PC-9 (cell line): ENCODE data around the gene HSPA2. TPM values are rescaled to one million over a fixed set of nuclear protein-coding genes. Genes with fewer than 3 reads are reported as not detected.
A peak's percentile ranks its signal among the peaks of the same experiment; 100 is the strongest.

Source experiments
- BruUV-seq: library from RNA; stranded (reverse); fragments of 400-500 nt; replicated peaks from 2 replicates; lab custom pipeline; 2021; lab: Mats Ljungman, UMichigan
- CTCF ChIA-PET: fragments of 300-600 bp; sonication (Branson Sonifier 250); formaldehyde crosslinking; loops from one replicate; lab custom pipeline; 2022; ENCODE audit warnings: antibody characterized with exemption; lab: Charles Lee
- POLR2A ChIA-PET: fragments of 300-600 bp; sonication (Branson Sonifier 250); formaldehyde crosslinking; loops from one replicate; lab custom pipeline; 2022; ENCODE audit warnings: antibody characterized with exemption; ENCODE audit not compliant: unreplicated experiment; lab: Charles Lee
- DNase-seq, 2 experiments: peaks; one replicate each; pipeline versions ENCODE4 v3.0.0 to v3.0.0-alpha.2; 2015 to 2022; ENCODE audit warnings: mixed read lengths in 1 of 2
- H2AFZ ChIP-seq: fragments of 200-600 bp; sonication (generic); 2 replicates; pipeline ENCODE4 v1.8.1; 2017; ENCODE audit warnings: antibody characterized with exemption
- H3F3A ChIP-seq: fragments of 200-600 bp; sonication (generic); 2 replicates; pipeline ENCODE4 v1.8.1; 2017; ENCODE audit warnings: antibody characterized with exemption, mild to moderate bottlenecking, low read depth; ENCODE audit not compliant: insufficient read depth
- H3K27ac ChIP-seq: fragments of 200-600 bp; sonication (generic); 2 replicates; pipeline ENCODE4 v1.6.1; 2016; ENCODE audit warnings: mixed run types
- H3K27me3 ChIP-seq: fragments of 200-600 bp; sonication (generic); 2 replicates; pipeline ENCODE4 v1.6.1; 2016; ENCODE audit warnings: low read depth, mixed run types; ENCODE audit not compliant: insufficient read depth
- H3K36me3 ChIP-seq: fragments of 200-600 bp; sonication (generic); 2 replicates; pipeline ENCODE4 v1.6.1; 2016; ENCODE audit warnings: low read depth, mixed run types
- H3K4me1 ChIP-seq: fragments of 200-600 bp; sonication (generic); replicated peaks from 2 replicates; pipeline ENCODE4 v1.6.1; 2016; ENCODE audit warnings: mixed run types; ENCODE audit not compliant: insufficient read depth
- H3K4me2 ChIP-seq: fragments of 200-600 bp; sonication (generic); 2 replicates; pipeline ENCODE4 v1.6.1; 2017; ENCODE audit warnings: mixed run types
- H3K4me3 ChIP-seq: fragments of 200-600 bp; sonication (generic); 2 replicates; pipeline ENCODE4 v1.6.1; 2016; ENCODE audit warnings: mixed run types
- H3K79me2 ChIP-seq: fragments of 200-600 bp; sonication (generic); 2 replicates; pipeline ENCODE4 v1.6.1; 2017; ENCODE audit warnings: low read depth, mixed run types
- H3K9me2 ChIP-seq: fragments of 200-600 bp; sonication (generic); 2 replicates; pipeline ENCODE4 v1.8.1; 2017; ENCODE audit warnings: mild to moderate bottlenecking; ENCODE audit not compliant: insufficient read depth
- H3K9me3 ChIP-seq: fragments of 200-600 bp; sonication (generic); 2 replicates; pipeline ENCODE4 v1.8.1; 2016; ENCODE audit warnings: low read depth; ENCODE audit not compliant: insufficient read depth
- H4K20me1 ChIP-seq: fragments of 200-600 bp; sonication (generic); 2 replicates; pipeline ENCODE4 v1.8.1; 2017; ENCODE audit not compliant: insufficient read depth
- CTCF ChIP-seq: fragments of 200-600 bp; sonication (generic); conservative IDR thresholded peaks from 2 replicates; pipeline ENCODE4 v1.6.1; 2017; ENCODE audit warnings: mixed run types, antibody characterized with exemption, mild to moderate bottlenecking, moderate library complexity
- EZH2 ChIP-seq: fragments of 200-600 bp; sonication (generic); IDR thresholded peaks from 2 replicates; pipeline ENCODE4 v1.8.0; 2017; ENCODE audit warnings: antibody characterized with exemption, low read depth
- intact Hi-C: fragments of 100-400 bp; cut with micrococcal nuclease; formaldehyde crosslinking; loops from one replicate; pipeline ENCODE4 v1.10.0; 2022; ENCODE audit not compliant: unreplicated experiment
- total RNA-seq: library from RNA; stranded (reverse); gene quantifications from 2 replicates; pipeline ENCODE4 v1.2.3, GENCODE V29; 2021

HSPA2 gene
- total RNA-seq, 1 experiment from 2014 or later: 11.0 TPM

GRCh38 chr14:64507376-64508156, 33.0 kb upstream of the HSPA2 start:
- 0 out of 2 replicates have a peak, but pooled peaks cover 8% of the 10 kb centered on the region for H3K36me3 ChIP-seq
- TF ChIP-seq EZH2 (no peak), CTCF (no peak)
- peak overlapping the region; percentile 32 for H3K27ac ChIP-seq
- H3K79me2 ChIP-seq: peaks cover 85% of the 10 kb centered on the region
- DNase-seq: peak in 1 of 2 experiments; percentile 67
- BruUV-seq: no TSS peak
- ChIA-PET POLR2A (interaction anchor here (0.5 to 0.7 kb wide), 2 partner anchors 65 to 87 kb away, joined by 3 to 5 read pairs; no protein-coding TSS in a partner anchor), CTCF (no interaction called here)
- H3K4me2 ChIP-seq: peak overlapping the region; percentile 82
- H3K9me2 ChIP-seq: no peaks in the 10 kb centered on the region
- no peak overlapping the region for H2AFZ ChIP-seq
- no peaks in the 10 kb centered on the region for H3K27me3 ChIP-seq
- intact Hi-C loops: loop anchor here (10.0 kb wide), 2 partner anchors 197 to 407 kb away; partner anchors contain the start of genes CHURC1 and PLEKHG3
- H4K20me1 ChIP-seq: peaks cover 43% of the 10 kb centered on the region
- H3F3A ChIP-seq: peaks cover 38% of the 10 kb centered on the region; the same call in 1 of the 2 replicates
- H3K4me3 ChIP-seq: peak overlapping the region; percentile 61; the same call in 1 of the 2 replicates
- peaks cover 49% of the 10 kb centered on the region for H3K4me1 ChIP-seq
- H3K9me3 ChIP-seq: no peaks in the 10 kb centered on the region

DNA sequence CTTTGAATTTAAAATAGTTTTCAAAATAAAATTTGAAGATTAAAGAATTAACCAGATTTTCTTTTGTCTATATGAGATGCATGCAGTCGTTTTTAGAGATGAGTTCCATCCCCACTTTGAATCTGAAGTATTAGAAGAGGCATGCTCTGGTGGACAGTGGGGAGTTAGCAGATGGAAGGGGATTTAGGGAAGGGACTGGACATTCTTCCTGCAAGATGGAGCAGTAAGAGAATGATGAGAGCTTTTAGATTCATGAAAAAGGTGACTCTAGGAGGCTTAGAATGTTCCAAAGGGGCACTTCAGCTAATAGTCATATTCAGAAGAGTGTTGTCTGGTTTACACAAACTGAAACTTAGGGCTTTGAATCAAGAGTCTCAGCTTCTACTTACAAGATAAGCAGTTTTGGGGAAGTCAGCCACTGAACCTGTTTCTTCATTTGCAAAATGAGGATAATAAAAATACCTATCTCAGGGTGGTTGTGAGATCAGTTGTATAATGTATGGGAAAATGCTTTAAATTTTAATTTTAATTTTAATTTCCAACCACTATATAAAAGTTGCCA, 32.2 kb upstream of the HSPA2 start:
- H3K27me3 ChIP-seq: no peaks in the 10 kb centered on the region
- ChIA-PET CTCF (no interaction called here), POLR2A (interaction anchor here (0.6 to 0.7 kb wide), 2 partner anchors 54 to 157 kb away, joined by 3 to 4 read pairs; no protein-coding TSS in a partner anchor)
- H3F3A ChIP-seq: peaks cover 30% of the 10 kb centered on the region; the same call in 1 of the 2 replicates
- H3K4me1 ChIP-seq: peaks cover 48% of the 10 kb centered on the region
- intact Hi-C loops: loop anchor here (10.0 kb wide), 2 partner anchors 197 to 407 kb away; partner anchors contain the start of genes CHURC1 and PLEKHG3
- H2AFZ ChIP-seq: no peak overlapping the region
- BruUV-seq: no TSS peak
- peaks cover 43% of the 10 kb centered on the region for H4K20me1 ChIP-seq
- TF ChIP-seq CTCF: no peak
- H3K36me3 ChIP-seq: 0 out of 2 replicates have a peak, but pooled peaks cover 8% of the 10 kb centered on the region
- no peak overlapping the region for H3K4me3 ChIP-seq
- H3K9me2 ChIP-seq: no peaks in the 10 kb centered on the region
- H3K9me3 ChIP-seq: no peaks in the 10 kb centered on the region
- DNase-seq: no peak
- H3K27ac ChIP-seq: 0 out of 2 replicates have a peak overlapping the region, but pooled peaks have one; percentile 32
- peak overlapping the region; percentile 8; the same call in 1 of the 2 replicates for H3K4me2 ChIP-seq
- H3K79me2 ChIP-seq: peaks cover 85% of the 10 kb centered on the region

DNA sequence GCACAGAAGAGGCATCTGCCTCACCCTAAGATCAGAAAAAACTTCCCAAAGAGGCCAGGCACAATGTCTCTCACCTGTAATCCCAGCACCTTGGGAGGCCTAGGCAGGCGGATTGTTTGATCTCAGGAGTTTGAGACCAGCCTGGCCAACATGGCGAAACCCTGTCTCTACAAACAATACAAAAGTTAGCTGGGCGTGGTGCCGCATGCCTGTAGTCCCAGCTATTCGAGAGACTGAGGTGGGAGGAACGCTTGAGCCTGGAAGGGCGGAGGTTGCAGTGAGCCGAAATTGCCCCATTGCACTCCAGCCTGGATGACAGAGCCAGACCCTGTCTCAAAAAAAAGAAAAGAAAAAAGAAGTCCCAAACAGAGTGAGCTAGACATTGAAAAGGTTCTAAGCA, 31.5 kb upstream of the HSPA2 start:
- no peak for DNase-seq
- Histone ChIP-seq H3K27ac (no peak overlapping the region), H3K9me3 (no peaks in the 10 kb centered on the region), H3K4me3 (no peak overlapping the region), H3K4me1 (peaks cover 50% of the 10 kb centered on the region), H3K27me3 (no peaks in the 10 kb centered on the region), H3K79me2 (peaks cover 91% of the 10 kb centered on the region), H4K20me1 (peaks cover 47% of the 10 kb centered on the region), H2AFZ (no peak overlapping the region), H3F3A (peaks cover 30% of the 10 kb centered on the region; the same call in 1 of the 2 replicates), H3K9me2 (no peaks in the 10 kb centered on the region), H3K36me3 (peaks cover 10% of the 10 kb centered on the region; the same call in 1 of the 2 replicates), H3K4me2 (no peak overlapping the region)
- intact Hi-C loops: loop anchor here (10.0 kb wide), 2 partner anchors 196 to 406 kb away; partner anchors contain the start of genes CHURC1 and PLEKHG3
- BruUV-seq: no TSS peak
- TF ChIP-seq EZH2: no peak
- no peak for TF ChIP-seq CTCF
- CTCF ChIA-PET: interaction anchor here (0.7 kb wide), 1 partner anchor 116 kb away, joined by 3 read pairs; no protein-coding TSS in a partner anchor
- POLR2A ChIA-PET: interaction anchor here (0.7 kb wide), 1 partner anchor 53 kb away, joined by 3 read pairs; no protein-coding TSS in a partner anchor
